ENCODE results near the gene SCARB1.

DNA sequence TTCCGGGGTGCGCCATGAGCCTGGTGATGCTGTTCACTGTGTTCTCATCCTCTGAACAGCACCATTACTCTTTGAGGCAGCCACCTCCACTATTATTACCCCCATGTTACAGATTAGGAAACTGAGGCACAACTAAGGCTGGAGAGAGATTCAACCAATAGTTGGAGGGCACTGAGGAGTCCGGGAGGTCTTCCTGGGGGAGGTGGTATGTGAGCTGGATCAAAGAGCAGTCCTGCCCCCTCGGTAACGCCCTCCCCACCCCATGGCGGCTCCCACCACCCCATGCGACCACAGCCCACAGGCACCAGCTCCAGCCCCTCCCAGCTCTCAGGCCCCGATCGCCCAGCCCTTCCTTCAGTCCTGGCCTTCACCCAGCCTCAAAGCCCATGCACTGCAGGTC is 43.5 kb downstream of the SCARB1 start:
- TF ChIP-seq, protein P1, sequence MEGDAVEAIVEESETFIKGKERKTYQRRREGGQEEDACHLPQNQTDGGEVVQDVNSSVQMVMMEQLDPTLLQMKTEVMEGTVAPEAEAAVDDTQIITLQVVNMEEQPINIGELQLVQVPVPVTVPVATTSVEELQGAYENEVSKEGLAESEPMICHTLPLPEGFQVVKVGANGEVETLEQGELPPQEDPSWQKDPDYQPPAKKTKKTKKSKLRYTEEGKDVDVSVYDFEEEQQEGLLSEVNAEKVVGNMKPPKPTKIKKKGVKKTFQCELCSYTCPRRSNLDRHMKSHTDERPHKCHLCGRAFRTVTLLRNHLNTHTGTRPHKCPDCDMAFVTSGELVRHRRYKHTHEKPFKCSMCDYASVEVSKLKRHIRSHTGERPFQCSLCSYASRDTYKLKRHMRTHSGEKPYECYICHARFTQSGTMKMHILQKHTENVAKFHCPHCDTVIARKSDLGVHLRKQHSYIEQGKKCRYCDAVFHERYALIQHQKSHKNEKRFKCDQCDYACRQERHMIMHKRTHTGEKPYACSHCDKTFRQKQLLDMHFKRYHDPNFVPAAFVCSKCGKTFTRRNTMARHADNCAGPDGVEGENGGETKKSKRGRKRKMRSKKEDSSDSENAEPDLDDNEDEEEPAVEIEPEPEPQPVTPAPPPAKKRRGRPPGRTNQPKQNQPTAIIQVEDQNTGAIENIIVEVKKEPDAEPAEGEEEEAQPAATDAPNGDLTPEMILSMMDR (IDR thresholded peaks at IDR 0.05; ENCODE audit: low read length), result no peak
- no peak for TF ChIP-seq EZH2 (IDR thresholded peaks at IDR 0.05; ENCODE audit: borderline replicate concordance, low read length)
